Natural killer cell (primary cell): ENCODE data around the gene TMEM174. TPM values are rescaled to one million over a fixed set of nuclear protein-coding genes. Genes with fewer than 3 reads are reported as not detected.

Experiments
- ATAC-seq, 3 donors: fragments of 150-1000 bp in 2 of 3; fragments of 200-7000 bp in 1 of 3; cut with Tn5 transposase; 1 replicate in 1 of 3; 2 replicates in 2 of 3; pipeline ENCODE4 v1.10.0; 2021; ENCODE audit warnings: mild to moderate bottlenecking in 2 of 3, moderate library complexity in 2 of 3
- DNase-seq, 2 donors: peaks; one replicate each; pipeline versions ENCODE4 v3.0.0 to v3.0.0-alpha.2; 2013 to 2021; ENCODE audit warnings: mixed read lengths in 1 of 2
- H3K27ac ChIP-seq: one replicate; pipeline ENCODE4 v1.5.1; 2013; ENCODE audit warnings: mild to moderate bottlenecking, low read length
- H3K27me3 ChIP-seq: one replicate; pipeline ENCODE4 v1.6.1; 2013; ENCODE audit warnings: low read length; ENCODE audit not compliant: control insufficient read depth, insufficient read depth
- H3K36me3 ChIP-seq: one replicate; pipeline ENCODE4 v1.6.1; 2013; ENCODE audit warnings: low read length; ENCODE audit not compliant: control insufficient read depth, insufficient read depth
- H3K4me1 ChIP-seq: one replicate; pipeline ENCODE4 v1.6.1; 2013; ENCODE audit warnings: low read length; ENCODE audit not compliant: control insufficient read depth, insufficient read depth
- H3K4me3 ChIP-seq: one replicate; pipeline ENCODE4 v1.5.1; 2013; ENCODE audit warnings: low read length
- H3K9me3 ChIP-seq: one replicate; pipeline ENCODE4 v1.6.1; 2013; ENCODE audit warnings: low read length; ENCODE audit not compliant: control insufficient read depth, insufficient read depth
- H3K27ac Mint-ChIP-seq, 2 donors: one replicate each; pipeline ENCODE4 v1.8.0; 2022; ENCODE audit warnings: mild to moderate bottlenecking in 2 of 2, mixed read lengths in 2 of 2, moderate library complexity in 1 of 2
- H3K27me3 Mint-ChIP-seq, 2 donors: one replicate each; pipeline ENCODE4 v1.8.0; 2022; ENCODE audit warnings: low read depth in 2 of 2, mixed read lengths in 2 of 2
- H3K36me3 Mint-ChIP-seq: one replicate; pipeline ENCODE4 v1.8.0; 2022; ENCODE audit warnings: mixed read lengths
- H3K4me1 Mint-ChIP-seq, 2 donors: one replicate each; pipeline ENCODE4 v1.8.0; 2022; ENCODE audit warnings: mixed read lengths in 2 of 2
- H3K4me3 Mint-ChIP-seq: one replicate; pipeline ENCODE4 v1.8.0; 2022; ENCODE audit warnings: mild to moderate bottlenecking, moderate library complexity, mixed read lengths
- H3K9me3 Mint-ChIP-seq, 2 donors: one replicate each; pipeline ENCODE4 v1.8.0; 2022; ENCODE audit warnings: mixed read lengths in 2 of 2
- WGBS: methylation state at CpG from one replicate; pipeline ENCODE4 v1.1.7; 2013; ENCODE audit warnings: missing lambda C conversion rate; ENCODE audit not compliant: insufficient coverage; 5-methylcytosine and 5-hydroxymethylcytosine counted together
- intact Hi-C: fragments of 100-400 bp; cut with micrococcal nuclease; formaldehyde crosslinking; loops from one replicate; pipeline ENCODE4 v1.14.2; 2022
- total RNA-seq, 4 donors: library from RNA; stranded (reverse); fragments of 120-200 nt in 1 of 4; gene quantifications; one replicate each; pipeline versions ENCODE4 v1.2.3 to v1.2.4, GENCODE V29; 2013 to 2022
- TF ChIP-seq, protein P1 (sequence below): fragments of 200-600 bp; IDR thresholded peaks from one replicate; pipeline ENCODE4 v1.8.0; 2022; ENCODE audit warnings: antibody characterized with exemption

Gene TMEM174
- total RNA-seq, 3 donors from 2014 or later (not counting 1 experiment from before 2014, with no cell fraction given), result not detected

DNA sequence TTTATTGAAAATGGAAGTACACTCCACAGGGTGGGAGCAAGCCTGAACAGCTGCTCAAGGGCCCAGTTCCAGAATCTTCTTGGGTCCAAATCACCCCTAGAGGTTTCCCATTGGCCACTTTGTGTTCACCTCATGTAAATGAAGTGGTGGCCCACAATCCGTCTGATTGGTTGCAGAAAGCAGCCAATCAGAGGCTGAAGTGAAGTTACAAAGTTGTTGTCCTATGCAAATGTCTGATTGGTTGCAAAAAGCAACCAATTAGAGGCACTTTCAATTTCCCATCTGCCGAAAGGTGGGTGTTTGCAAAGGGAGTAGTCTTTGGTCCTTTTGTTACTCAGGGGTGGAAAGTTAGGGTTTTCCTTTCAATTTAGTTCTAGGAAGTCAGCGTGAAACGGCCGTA, 43.9 kb upstream of the TMEM174 start:
- Histone ChIP-seq H3K27me3 (peaks cover 3% of the 10 kb centered on the region), H3K4me1 (peaks cover 13% of the 10 kb centered on the region), H3K27ac (no peak overlapping the region), H3K4me3 (no peak overlapping the region), H3K36me3 (no peaks in the 10 kb centered on the region), H3K9me3 (no peaks in the 10 kb centered on the region)
- H3K9me3 Mint-ChIP-seq, result no peaks in the 10 kb centered on the region
- no peak for ATAC-seq
- no peak for DNase-seq
- H3K36me3 Mint-ChIP-seq, result no peaks in the 10 kb centered on the region
- intact Hi-C loops, result no loop called here
- H3K4me3 Mint-ChIP-seq, result no peak overlapping the region
- TF ChIP-seq, protein P1, sequence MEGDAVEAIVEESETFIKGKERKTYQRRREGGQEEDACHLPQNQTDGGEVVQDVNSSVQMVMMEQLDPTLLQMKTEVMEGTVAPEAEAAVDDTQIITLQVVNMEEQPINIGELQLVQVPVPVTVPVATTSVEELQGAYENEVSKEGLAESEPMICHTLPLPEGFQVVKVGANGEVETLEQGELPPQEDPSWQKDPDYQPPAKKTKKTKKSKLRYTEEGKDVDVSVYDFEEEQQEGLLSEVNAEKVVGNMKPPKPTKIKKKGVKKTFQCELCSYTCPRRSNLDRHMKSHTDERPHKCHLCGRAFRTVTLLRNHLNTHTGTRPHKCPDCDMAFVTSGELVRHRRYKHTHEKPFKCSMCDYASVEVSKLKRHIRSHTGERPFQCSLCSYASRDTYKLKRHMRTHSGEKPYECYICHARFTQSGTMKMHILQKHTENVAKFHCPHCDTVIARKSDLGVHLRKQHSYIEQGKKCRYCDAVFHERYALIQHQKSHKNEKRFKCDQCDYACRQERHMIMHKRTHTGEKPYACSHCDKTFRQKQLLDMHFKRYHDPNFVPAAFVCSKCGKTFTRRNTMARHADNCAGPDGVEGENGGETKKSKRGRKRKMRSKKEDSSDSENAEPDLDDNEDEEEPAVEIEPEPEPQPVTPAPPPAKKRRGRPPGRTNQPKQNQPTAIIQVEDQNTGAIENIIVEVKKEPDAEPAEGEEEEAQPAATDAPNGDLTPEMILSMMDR, result no peak
- WGBS, result 84% methylated on average over 5 of the region's 5 CpGs
- peaks cover 12 to 18% of the 10 kb centered on the region in 2 donors for H3K4me1 Mint-ChIP-seq
- peaks cover 9 to 20% of the 10 kb centered on the region in 2 donors for H3K27me3 Mint-ChIP-seq
- no peak overlapping the region for H3K27ac Mint-ChIP-seq

DNA sequence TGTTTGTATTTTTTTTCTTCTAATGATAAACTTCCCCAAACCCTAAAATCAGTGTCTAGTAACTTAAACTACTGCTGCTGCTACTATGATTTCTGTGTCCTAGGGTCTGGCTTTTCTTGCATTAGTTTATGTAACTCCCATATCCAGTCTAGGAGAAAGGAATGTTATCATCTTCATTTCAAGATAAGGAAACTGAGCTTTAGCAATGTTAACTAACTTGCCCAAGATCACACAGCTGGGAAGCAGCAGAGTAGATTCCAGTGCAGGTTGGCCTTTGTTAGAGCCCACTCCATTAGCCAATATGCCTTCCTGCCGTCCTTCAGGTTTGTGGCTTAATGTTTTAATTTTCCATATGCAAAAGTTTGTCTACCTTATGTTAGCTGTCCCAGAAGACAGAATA, 42.2 kb upstream of the TMEM174 start:
- Histone ChIP-seq H3K27me3 (peaks cover 6% of the 10 kb centered on the region), H3K4me3 (no peak overlapping the region), H3K9me3 (no peaks in the 10 kb centered on the region), H3K27ac (no peak overlapping the region), H3K36me3 (no peaks in the 10 kb centered on the region), H3K4me1 (no peaks in the 10 kb centered on the region)
- DNase-seq (no peak), ATAC-seq (no peak)
- no peak overlapping the region for H3K27ac Mint-ChIP-seq
- no peaks in the 10 kb centered on the region for H3K9me3 Mint-ChIP-seq
- peaks cover 2 to 8% of the 10 kb centered on the region in 2 donors for H3K4me1 Mint-ChIP-seq
- no peak overlapping the region for H3K4me3 Mint-ChIP-seq
- intact Hi-C loops, result no loop called here
- WGBS, result 92% methylated on average over 1 of the region's 1 CpG
- H3K36me3 Mint-ChIP-seq, result no peaks in the 10 kb centered on the region
- peaks cover 13 to 16% of the 10 kb centered on the region in 2 donors for H3K27me3 Mint-ChIP-seq
- TF ChIP-seq, protein P1, result no peak

DNA sequence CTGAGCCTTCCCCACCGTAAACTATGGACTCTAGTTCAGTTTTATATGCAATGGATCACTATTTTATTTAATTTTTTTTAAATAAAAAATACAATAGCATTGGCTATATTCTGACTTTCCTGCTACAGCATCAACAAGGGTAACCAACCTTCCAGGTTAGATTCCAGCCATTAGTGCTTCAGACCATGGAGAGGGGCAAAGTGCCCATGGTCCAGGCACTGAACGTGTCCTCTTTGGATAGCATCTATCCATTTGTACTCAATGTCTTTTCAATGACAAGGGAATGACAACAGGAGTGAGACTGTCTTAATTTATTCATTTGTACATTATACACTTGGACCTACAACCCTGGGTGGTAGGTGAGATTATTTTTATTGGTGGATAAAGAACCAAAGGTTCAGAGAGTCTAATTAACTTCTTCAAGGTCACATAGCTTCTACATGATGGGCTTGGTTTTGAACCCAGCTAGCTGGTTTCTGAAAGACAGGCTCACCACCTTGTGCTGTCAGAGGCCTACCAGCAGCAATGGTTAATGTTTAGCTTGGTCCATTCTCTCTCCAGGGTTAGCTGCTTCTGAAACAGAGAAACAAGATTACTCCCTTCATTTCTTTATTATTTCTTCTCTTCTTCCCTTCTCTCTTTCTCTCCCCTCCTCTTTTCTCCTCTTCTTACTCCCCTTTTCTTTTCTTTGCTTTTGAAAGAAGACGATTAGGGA, 41.1 kb upstream of the TMEM174 start:
- TF ChIP-seq, protein P1, result no peak
- WGBS, result 83% methylated on average over 1 of the region's 3 CpGs
- DNase-seq (no peak), ATAC-seq (no peak)
- intact Hi-C loops, result no loop called here
- Histone ChIP-seq H3K9me3 (no peaks in the 10 kb centered on the region), H3K4me3 (no peak overlapping the region), H3K4me1 (no peaks in the 10 kb centered on the region), H3K36me3 (no peaks in the 10 kb centered on the region), H3K27ac (no peak overlapping the region), H3K27me3 (peaks cover 6% of the 10 kb centered on the region)
- peaks cover 0 to 5% of the 10 kb centered on the region in 2 donors for H3K4me1 Mint-ChIP-seq
- H3K27ac Mint-ChIP-seq, result no peak overlapping the region
- H3K9me3 Mint-ChIP-seq, result no peaks in the 10 kb centered on the region
- peaks cover 13 to 19% of the 10 kb centered on the region in 2 donors for H3K27me3 Mint-ChIP-seq
- H3K36me3 Mint-ChIP-seq, result no peaks in the 10 kb centered on the region
- no peak overlapping the region for H3K4me3 Mint-ChIP-seq

DNA sequence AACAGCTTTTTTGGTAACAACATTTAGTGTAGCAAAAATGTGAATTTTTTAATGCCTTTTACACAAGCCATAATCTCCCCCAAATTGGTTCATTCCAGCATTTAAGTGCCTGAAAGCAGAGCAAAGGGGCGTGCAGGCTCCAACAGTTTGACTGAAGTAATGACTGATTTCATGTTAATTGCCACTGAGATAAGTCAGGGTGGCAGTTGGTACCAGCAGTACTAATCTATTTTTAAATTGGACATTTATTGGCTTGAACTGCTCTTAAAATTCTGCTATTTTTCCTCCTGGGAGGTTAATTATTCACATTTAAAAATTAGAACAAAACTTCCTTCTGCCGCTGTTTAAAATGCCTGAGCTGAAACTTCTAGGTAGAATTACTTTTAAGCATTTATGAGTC, 40.2 kb upstream of the TMEM174 start:
- WGBS, result 100% methylated on average over 1 of the region's 2 CpGs
- Histone ChIP-seq H3K36me3 (no peaks in the 10 kb centered on the region), H3K27me3 (peaks cover 10% of the 10 kb centered on the region), H3K9me3 (no peaks in the 10 kb centered on the region), H3K4me1 (no peaks in the 10 kb centered on the region), H3K27ac (no peak overlapping the region), H3K4me3 (no peak overlapping the region)
- ATAC-seq (no peak), DNase-seq (no peak)
- Mint-ChIP-seq H3K36me3 (no peaks in the 10 kb centered on the region), H3K4me1 (peaks cover 0 to 5% of the 10 kb centered on the region in 2 donors), H3K4me3 (no peak overlapping the region), H3K27me3 (peaks cover 14 to 19% of the 10 kb centered on the region in 2 donors), H3K9me3 (no peaks in the 10 kb centered on the region), H3K27ac (no peak overlapping the region)
- TF ChIP-seq, protein P1, result no peak
- intact Hi-C loops, result no loop called here
